ENCODE results near the gene ZNF219.

The ZNF219 gene

GRCh38 chr14:21099596-21099985 is 1.1 kb upstream of the ZNF219 start:
- no peaks in the 10 kb centered on the region for H3K36me3 ChIP-seq
- peak overlapping the region; percentile 82 for H3K4me3 ChIP-seq (ENCODE audit: low read depth, low read length)
- H3K9me3 ChIP-seq: no peaks in the 10 kb centered on the region
- peaks cover 33% of the 10 kb centered on the region for H3K4me1 ChIP-seq
- TF ChIP-seq CTCF (IDR thresholded peaks at IDR 0.05; ENCODE audit: low read depth, low read length): no peak
- H3K27me3 ChIP-seq: no peaks in the 10 kb centered on the region
- no peak for DNase-seq

GRCh38 chr14:21098892-21099595 is 589 bp upstream of the ZNF219 start:
- no peak for DNase-seq
- H3K4me1 ChIP-seq: peaks cover 37% of the 10 kb centered on the region
- H3K36me3 ChIP-seq: no peaks in the 10 kb centered on the region
- no peak for TF ChIP-seq CTCF (IDR thresholded peaks at IDR 0.05; ENCODE audit: low read depth, low read length)
- H3K9me3 ChIP-seq: no peaks in the 10 kb centered on the region
- no peaks in the 10 kb centered on the region for H3K27me3 ChIP-seq
- peak overlapping the region; percentile 82 for H3K4me3 ChIP-seq (ENCODE audit: low read depth, low read length)

- H3K4me3 ChIP-seq (ENCODE audit: low read depth, low read length): peak overlapping the region; percentile 30; the same call in 1 of the 2 replicates
- peaks cover 38% of the 10 kb centered on the region for H3K4me1 ChIP-seq
- no peak for TF ChIP-seq CTCF (IDR thresholded peaks at IDR 0.05; ENCODE audit: low read depth, low read length)
- no peaks in the 10 kb centered on the region for H3K27me3 ChIP-seq
- no peaks in the 10 kb centered on the region for H3K9me3 ChIP-seq
- no peak for DNase-seq
- H3K36me3 ChIP-seq: peaks cover 3% of the 10 kb centered on the region
Measured at GRCh38 chr14:21097636-21098075, 799 bp downstream of the ZNF219 start.

GRCh38 chr14:21096978-21097635 is 1.3 kb downstream of the ZNF219 start:
- Histone ChIP-seq H3K4me3 (ENCODE audit: low read depth, low read length) (peak overlapping the region; percentile 30; the same call in 1 of the 2 replicates), H3K4me1 (peaks cover 37% of the 10 kb centered on the region), H3K27me3 (no peaks in the 10 kb centered on the region), H3K9me3 (no peaks in the 10 kb centered on the region), H3K36me3 (peaks cover 8% of the 10 kb centered on the region)
- TF ChIP-seq CTCF (IDR thresholded peaks at IDR 0.05; ENCODE audit: low read depth, low read length): no peak
- no peak for DNase-seq

GRCh38 chr14:21096438-21096837 is 2.0 kb downstream of the ZNF219 start:
- no peak overlapping the region for H3K4me3 ChIP-seq (ENCODE audit: low read depth, low read length)
- H3K4me1 ChIP-seq: peaks cover 37% of the 10 kb centered on the region
- H3K27me3 ChIP-seq: no peaks in the 10 kb centered on the region
- no peak for DNase-seq
- no peaks in the 10 kb centered on the region for H3K9me3 ChIP-seq
- peaks cover 14% of the 10 kb centered on the region for H3K36me3 ChIP-seq
- TF ChIP-seq CTCF (IDR thresholded peaks at IDR 0.05; ENCODE audit: low read depth, low read length): no peak

Measured in BE2C (cell line).